ENCODE results near the gene PAPOLB. TPM values are rescaled to one million over a fixed set of nuclear protein-coding genes. Genes with fewer than 3 reads are reported as not detected.

The PAPOLB gene
- total and polyA plus RNA-seq, 7 donors: 0.01 to 0.11 TPM; not detected in 5

DNA sequence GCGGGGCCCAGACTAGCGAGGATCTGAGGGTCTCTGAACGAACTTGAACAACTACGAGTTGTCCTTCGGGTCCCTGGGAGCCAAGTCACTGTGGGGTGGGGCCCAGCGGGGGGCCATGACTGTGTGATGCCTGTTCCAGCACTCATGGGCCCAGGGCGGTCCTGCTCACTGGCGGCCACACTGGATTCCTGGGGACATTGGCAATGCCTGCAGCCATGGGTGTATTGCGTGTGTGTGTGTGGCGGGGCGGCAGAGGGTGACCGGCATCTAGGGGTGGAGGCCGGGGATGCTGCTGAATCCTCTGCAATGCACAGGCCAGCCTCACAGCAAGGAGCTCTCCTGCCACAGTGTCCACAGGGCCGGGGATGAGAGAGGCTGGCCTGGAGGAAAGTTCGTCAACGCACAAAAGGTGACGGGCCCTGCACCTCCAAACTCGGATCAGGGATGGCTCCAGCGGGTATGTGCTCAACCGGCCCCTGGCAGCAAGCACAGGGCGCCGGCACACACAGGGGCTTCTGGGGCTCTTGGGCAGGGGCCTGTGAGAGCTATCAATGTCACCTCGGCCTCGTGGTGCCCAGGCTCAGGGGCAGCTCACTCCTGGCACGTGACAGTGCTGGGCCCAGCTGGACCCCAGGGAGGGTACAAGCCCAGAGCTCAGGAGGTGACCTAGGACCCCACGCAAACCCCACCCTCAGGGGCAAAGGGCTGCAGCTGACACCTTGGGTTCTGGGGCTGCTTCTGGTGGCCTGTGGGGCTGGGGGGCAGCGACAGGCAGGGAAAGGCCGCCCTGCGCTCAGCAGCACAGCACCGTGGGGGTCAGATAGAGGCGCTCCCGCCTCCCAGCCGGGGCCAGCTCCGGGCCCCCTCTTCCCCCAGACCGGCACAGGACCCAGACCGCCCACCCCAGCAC is 27.9 kb downstream of the PAPOLB start:
- Histone ChIP-seq H3K27me3 (ENCODE audit: insufficient read depth in 3 of 3, low read length in 2 of 3) (no peaks in the 10 kb centered on the region), H3K4me1 (no peaks in the 10 kb centered on the region), H3K9me3 (no peaks in the 10 kb centered on the region), H3K27ac (no peak overlapping the region), H3K36me3 (ENCODE audit: insufficient read depth in 1 of 2, low read depth in 1 of 2) (no peaks in the 10 kb centered on the region), H3K4me3 (no peak overlapping the region)
- intact Hi-C loops (cut with DNase I): no loop called here
- 77 to 86% (median 82%) methylated on average over 27 to 36 of the region's 36 CpGs for WGBS, 3 donors
- no peak for ATAC-seq
- DNase-seq: no peak
- TF ChIP-seq, protein P1, sequence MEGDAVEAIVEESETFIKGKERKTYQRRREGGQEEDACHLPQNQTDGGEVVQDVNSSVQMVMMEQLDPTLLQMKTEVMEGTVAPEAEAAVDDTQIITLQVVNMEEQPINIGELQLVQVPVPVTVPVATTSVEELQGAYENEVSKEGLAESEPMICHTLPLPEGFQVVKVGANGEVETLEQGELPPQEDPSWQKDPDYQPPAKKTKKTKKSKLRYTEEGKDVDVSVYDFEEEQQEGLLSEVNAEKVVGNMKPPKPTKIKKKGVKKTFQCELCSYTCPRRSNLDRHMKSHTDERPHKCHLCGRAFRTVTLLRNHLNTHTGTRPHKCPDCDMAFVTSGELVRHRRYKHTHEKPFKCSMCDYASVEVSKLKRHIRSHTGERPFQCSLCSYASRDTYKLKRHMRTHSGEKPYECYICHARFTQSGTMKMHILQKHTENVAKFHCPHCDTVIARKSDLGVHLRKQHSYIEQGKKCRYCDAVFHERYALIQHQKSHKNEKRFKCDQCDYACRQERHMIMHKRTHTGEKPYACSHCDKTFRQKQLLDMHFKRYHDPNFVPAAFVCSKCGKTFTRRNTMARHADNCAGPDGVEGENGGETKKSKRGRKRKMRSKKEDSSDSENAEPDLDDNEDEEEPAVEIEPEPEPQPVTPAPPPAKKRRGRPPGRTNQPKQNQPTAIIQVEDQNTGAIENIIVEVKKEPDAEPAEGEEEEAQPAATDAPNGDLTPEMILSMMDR (IDR thresholded peaks at IDR 0.05): no peak

DNA sequence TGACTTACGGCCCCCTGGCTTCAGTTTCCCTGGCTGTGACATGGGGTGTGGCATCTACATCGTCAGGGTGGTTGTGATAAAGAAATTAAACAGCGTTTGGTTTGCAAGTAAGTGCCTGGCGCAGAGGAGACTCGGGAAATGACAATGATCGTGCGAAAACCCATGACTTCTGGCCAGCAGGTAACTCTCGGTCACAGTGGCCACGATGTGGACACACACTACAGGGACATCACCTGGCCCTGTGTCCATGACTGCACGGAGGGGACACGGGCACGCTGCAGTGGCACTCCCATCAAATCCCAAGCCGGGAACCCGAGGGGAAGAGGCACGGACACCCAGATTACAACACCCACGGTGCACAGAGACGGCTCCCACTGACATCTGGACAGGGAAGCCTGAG is 28.7 kb downstream of the PAPOLB start:
- 83 to 90% (median 87%) methylated on average over 17 of the region's 17 CpGs for WGBS, 3 donors
- DNase-seq (no peak), ATAC-seq (no peak)
- Histone ChIP-seq H3K9me3 (no peaks in the 10 kb centered on the region), H3K27ac (no peak overlapping the region), H3K4me3 (no peak overlapping the region), H3K36me3 (ENCODE audit: insufficient read depth in 1 of 2, low read depth in 1 of 2) (no peaks in the 10 kb centered on the region), H3K27me3 (ENCODE audit: insufficient read depth in 3 of 3, low read length in 2 of 3) (no peaks in the 10 kb centered on the region), H3K4me1 (no peaks in the 10 kb centered on the region)
- intact Hi-C loops (cut with DNase I): no loop called here
- TF ChIP-seq, protein P1 (IDR thresholded peaks at IDR 0.05): no peak

DNA sequence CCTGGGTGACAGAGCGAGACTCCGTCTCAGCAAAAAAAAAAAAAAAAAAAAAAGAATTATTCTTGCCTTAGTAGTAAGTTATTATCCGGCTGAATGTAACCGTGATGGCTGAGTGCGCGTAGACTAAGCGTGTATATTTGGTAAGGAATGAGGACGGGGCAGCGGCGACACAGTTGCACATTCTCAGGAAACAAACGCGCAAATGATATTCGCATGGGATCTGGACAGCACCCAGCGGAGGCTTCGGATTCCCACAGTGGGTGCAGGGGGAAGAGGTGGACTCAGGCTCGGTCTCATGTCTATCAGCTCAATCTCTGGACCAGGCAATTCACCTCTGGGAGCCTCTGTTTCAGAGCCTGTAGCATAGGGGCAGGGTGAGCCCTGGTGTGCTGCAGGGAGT is 29.1 kb downstream of the PAPOLB start:
- TF ChIP-seq, protein P1 (IDR thresholded peaks at IDR 0.05): no peak
- no peak overlapping the region for H3K27ac ChIP-seq
- H3K4me1 ChIP-seq: no peaks in the 10 kb centered on the region
- WGBS, 3 donors: 94 to 96% (median 94%) methylated on average over 16 of the region's 16 CpGs
- intact Hi-C loops (cut with DNase I): no loop called here
- H3K36me3 ChIP-seq (ENCODE audit: insufficient read depth in 1 of 2, low read depth in 1 of 2): no peaks in the 10 kb centered on the region
- H3K9me3 ChIP-seq: no peaks in the 10 kb centered on the region
- DNase-seq (no peak), ATAC-seq (no peak)
- H3K4me3 ChIP-seq: no peak overlapping the region
- no peaks in the 10 kb centered on the region for H3K27me3 ChIP-seq (ENCODE audit: insufficient read depth in 3 of 3, low read length in 2 of 3)

DNA sequence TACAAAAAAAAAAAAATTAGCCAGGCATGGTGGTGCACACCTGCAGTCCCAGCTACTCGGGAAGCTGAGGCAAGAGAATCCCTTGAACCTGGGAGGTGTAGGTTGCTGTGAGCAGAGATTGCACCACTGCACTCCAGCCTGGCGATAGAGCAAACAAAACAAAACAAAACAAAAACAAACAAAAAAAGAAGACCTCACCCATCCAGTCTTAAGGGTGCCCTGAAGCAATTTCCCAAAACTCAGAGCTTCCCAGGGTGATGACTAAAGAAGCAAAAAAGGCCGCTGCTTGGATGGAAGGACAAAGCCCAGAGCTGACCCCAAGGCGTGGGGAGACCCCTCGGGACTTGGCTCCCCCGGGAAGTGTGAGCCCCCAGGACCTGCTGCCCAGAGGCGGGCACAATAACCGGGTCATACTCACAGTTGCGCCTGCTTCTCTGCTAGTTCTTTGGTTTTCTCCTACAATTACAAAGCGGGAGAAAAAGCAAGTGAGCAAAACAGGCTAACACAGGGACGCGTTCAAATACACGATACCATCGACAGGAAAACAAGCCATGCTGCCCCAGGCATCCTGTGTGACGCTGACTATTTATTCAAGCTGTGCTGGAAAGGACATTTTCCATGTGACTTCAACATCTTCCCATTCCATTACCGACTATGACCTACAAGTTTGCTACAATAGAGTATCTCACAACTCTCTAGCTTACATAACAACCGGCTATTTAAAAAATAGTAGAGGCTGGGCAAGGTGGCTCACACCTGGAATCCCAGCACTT is 29.9 kb downstream of the PAPOLB start:
- H3K27me3 ChIP-seq (ENCODE audit: insufficient read depth in 3 of 3, low read length in 2 of 3): no peaks in the 10 kb centered on the region
- no peak for ATAC-seq
- H3K27ac ChIP-seq: no peak overlapping the region
- WGBS, 3 donors: 79 to 83% (median 81%) methylated on average over 17 of the region's 17 CpGs
- intact Hi-C loops (cut with DNase I): no loop called here
- no peaks in the 10 kb centered on the region for H3K36me3 ChIP-seq (ENCODE audit: insufficient read depth in 1 of 2, low read depth in 1 of 2)
- H3K4me3 ChIP-seq: no peak overlapping the region
- TF ChIP-seq, protein P1 (IDR thresholded peaks at IDR 0.05): no peak
- DNase-seq: no peak
- no peaks in the 10 kb centered on the region for H3K4me1 ChIP-seq
- no peaks in the 10 kb centered on the region for H3K9me3 ChIP-seq
